Kidney epithelial cell (primary cell): ENCODE measurements around the gene MAP1S. TPM values are rescaled to one million over a fixed set of nuclear protein-coding genes. Genes with fewer than 3 reads are reported as not detected.
"Not testable (repeated sequence)": the region's sequence is repeated elsewhere in the genome, so short reads cannot be mapped to it uniquely, and the experiment has no call there.

ENCODE experiments used
- DNase-seq: peaks from one replicate; pipeline ENCODE4 v3.0.0-alpha.2; 2010; ENCODE audit warnings: low read depth
- H3K27me3 ChIP-seq: 2 replicates; pipeline ENCODE4 v1.6.0; 2011; ENCODE audit warnings: low read length; ENCODE audit not compliant: control insufficient read depth, insufficient read depth
- H3K36me3 ChIP-seq: 2 replicates; pipeline ENCODE4 v1.5.1; 2011; ENCODE audit warnings: low read length; ENCODE audit not compliant: control insufficient read depth, insufficient read depth
- H3K4me3 ChIP-seq: 2 replicates; pipeline ENCODE4 v1.5.1; 2011; ENCODE audit warnings: low read depth, mild to moderate bottlenecking, control low read depth, low read length
- total RNA-seq: library from RNA; depleted of rRNA; stranded (reverse); fragments of >200 nt; gene quantifications from 2 replicates; pipeline ENCODE4 v1.2.3, GENCODE V29; 2015
- TF ChIP-seq, protein P1 (sequence below): IDR thresholded peaks from 2 replicates; pipeline ENCODE4 v1.5.1; 2011; ENCODE audit warnings: mild to moderate bottlenecking, moderate library complexity, low read length, control low read depth, inconsistent platforms; ENCODE audit not compliant: insufficient read depth, poor library complexity, severe bottlenecking

MAP1S gene
- total RNA-seq, 1 donor from 2014 or later, result 43.1 TPM

DNA sequence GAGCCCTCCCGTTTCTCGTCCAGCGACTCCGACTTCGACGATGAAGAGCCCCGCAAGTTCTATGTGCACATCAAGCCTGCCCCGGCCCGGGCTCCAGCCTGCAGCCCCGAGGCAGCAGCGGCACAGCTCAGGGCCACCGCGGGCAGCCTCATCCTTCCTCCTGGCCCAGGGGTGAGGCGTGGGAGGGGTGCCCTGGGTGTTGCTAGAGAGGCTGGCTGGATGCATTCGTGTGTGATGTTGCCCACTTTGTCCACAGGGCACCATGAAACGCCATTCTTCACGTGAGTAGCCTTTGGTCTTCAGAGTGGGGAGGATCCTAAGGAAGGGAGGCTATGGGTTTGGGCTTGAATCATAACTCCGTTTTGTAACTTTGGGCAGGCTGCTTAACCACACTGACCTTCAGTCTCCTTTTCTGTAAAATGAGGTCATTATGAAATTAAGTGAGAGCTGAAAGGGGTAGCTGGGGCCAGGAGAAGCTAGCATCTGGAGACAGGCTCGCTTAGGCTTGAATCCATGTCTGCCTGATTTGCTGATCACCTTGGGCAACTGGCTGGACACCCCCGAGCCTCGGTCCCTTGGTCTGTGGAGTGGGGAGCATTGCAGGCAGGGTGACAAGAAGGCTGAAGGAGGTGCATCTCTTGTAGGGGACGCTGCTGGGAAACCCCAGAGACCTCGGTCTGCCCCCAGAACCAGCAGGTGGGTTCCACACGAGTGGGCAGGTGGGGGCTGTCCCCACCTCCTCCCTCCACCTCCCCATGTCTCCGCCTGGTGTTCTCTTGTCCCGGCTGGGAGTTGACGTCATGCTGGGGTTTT is 56.9 kb downstream of the MAP1S start:
- no peaks in the 10 kb centered on the region for H3K36me3 ChIP-seq
- DNase-seq, result no peak
- H3K4me3 ChIP-seq, result no peak overlapping the region
- TF ChIP-seq, protein P1, sequence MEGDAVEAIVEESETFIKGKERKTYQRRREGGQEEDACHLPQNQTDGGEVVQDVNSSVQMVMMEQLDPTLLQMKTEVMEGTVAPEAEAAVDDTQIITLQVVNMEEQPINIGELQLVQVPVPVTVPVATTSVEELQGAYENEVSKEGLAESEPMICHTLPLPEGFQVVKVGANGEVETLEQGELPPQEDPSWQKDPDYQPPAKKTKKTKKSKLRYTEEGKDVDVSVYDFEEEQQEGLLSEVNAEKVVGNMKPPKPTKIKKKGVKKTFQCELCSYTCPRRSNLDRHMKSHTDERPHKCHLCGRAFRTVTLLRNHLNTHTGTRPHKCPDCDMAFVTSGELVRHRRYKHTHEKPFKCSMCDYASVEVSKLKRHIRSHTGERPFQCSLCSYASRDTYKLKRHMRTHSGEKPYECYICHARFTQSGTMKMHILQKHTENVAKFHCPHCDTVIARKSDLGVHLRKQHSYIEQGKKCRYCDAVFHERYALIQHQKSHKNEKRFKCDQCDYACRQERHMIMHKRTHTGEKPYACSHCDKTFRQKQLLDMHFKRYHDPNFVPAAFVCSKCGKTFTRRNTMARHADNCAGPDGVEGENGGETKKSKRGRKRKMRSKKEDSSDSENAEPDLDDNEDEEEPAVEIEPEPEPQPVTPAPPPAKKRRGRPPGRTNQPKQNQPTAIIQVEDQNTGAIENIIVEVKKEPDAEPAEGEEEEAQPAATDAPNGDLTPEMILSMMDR, result no peak
- peaks cover 7% of the 10 kb centered on the region for H3K27me3 ChIP-seq

DNA sequence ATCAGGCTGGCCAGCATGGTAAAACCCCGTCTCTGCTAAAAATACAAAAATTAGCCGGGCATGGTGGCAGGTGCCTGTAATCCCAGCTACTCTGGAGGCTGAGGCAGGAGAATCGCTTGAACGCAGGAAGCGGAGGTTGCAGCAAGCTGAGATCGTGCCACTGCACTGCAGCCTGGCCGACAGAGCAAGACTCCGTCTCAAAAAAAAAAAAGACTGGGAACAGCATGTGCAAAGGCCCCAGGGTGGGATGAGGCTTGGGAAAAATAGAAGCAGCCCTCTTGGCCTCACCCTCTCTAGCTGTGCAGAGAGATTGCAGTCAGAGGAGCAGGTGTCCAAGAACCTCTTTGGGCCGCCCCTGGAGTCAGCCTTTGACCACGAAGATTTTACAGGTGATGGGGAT is 58.6 kb downstream of the MAP1S start:
- not testable (repeated sequence) for DNase-seq, H3K27me3 ChIP-seq, H3K4me3 ChIP-seq, H3K36me3 ChIP-seq

DNA sequence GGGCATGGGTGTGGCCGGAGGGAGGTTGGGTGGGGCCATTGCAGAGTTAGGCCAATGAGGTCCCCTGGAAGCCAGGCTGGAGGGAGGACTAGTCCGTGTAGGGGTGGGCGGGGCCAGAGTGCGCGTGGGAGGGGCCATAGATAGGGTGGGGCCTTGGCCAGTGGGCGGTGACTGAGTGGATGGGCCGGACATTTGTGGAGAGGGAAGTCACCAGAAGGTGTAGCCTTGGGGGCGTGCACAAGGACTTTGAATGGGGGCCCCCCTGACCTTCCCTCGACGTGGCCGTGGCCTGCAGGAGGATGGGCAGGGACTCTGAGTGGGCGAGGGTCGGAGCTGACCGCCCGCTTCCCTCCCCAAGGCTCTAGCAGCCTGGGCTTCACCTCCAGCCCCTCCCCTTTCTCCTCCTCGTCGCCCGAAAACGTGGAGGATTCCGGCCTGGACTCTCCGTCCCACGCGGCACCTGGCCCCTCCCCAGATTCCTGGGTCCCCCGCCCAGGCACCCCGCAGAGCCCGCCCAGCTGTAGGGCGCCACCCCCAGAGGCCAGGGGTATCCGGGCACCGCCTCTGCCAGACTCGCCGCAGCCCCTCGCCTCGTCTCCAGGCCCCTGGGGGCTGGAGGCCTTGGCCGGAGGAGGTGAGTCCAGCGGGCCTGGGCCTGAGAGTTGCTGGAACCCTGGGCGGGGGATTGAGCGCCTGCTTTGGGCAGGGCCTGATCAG is 59.1 kb downstream of the MAP1S start:
- Histone ChIP-seq H3K4me3 (peak overlapping the region; percentile 26), H3K36me3 (no peaks in the 10 kb centered on the region)

GRCh38 chr19:17778968-17779929 is 60.0 kb downstream of the MAP1S start:
- H3K27me3 ChIP-seq, result peaks cover 7% of the 10 kb centered on the region
- no peaks in the 10 kb centered on the region for H3K36me3 ChIP-seq
- H3K4me3 ChIP-seq, result peak overlapping the region; percentile 26
- DNase-seq, result no peak
- TF ChIP-seq, protein P1, result no peak

More for the DNA sequence above, 59.1 kb downstream of the MAP1S start:
- TF ChIP-seq, protein P1, result no peak
- no peak for DNase-seq
- peaks cover 7% of the 10 kb centered on the region for H3K27me3 ChIP-seq

DNA sequence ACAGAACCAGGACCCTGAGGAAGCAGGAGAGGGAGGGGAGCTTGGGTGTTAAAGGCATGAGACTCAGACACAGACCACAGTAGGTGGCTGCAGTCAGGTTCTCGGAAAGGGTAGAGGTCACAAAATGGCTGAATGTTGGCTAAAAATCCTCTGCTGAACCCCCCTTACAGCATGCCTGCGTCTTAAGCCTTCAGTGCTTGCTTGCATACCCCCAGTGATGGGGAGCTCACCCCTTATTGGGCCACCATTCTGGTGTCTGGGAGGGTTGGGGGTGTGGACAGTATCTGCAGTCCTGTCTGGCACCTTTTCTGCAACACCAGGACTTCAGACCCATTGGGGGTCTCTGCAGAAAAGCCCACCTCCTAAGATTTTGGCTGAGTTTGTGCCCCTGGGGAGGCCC is 61.5 kb downstream of the MAP1S start:
- TF ChIP-seq, protein P1, result no peak
- DNase-seq, result no peak
- H3K36me3 ChIP-seq, result no peaks in the 10 kb centered on the region
- H3K27me3 ChIP-seq, result peaks cover 7% of the 10 kb centered on the region
- no peak overlapping the region for H3K4me3 ChIP-seq

DNA sequence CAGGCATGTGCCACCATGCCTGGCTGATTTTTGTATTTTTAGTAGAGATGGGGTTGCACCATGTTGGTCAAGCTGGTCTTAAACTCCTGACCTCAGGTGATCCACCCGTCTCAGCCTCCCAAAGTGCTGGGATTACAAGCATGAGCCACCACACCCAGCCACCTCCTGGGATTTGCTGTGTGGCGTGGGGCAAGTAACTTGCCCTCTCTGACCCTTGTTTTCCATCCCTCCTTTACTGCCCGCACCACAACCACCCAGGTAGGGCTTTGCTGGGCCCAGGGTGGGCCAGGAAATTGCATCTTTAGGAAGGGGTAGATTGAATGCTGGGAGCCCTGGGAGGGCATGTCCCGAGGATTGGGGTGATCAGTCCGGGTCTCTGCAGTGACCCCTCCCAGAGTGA is 64.4 kb downstream of the MAP1S start:
- H3K36me3 ChIP-seq, H3K27me3 ChIP-seq, H3K4me3 ChIP-seq, DNase-seq: not testable (repeated sequence)

Other genes with a start within 250 kb of the MAP1S start
- 5.7 and 9.1 TPM in 2 replicates for gene SLC27A1, start 249.0 kb upstream of the MAP1S start, total RNA-seq
- gene PGLS, start 207.8 kb upstream of the MAP1S start, total RNA-seq, result 128 and 146 TPM in 2 replicates
- gene COLGALT1, start 163.8 kb upstream of the MAP1S start, total RNA-seq, result 68.4 and 76.1 TPM in 2 replicates
- gene UNC13A, start 31.1 kb upstream of the MAP1S start, total RNA-seq, result 0.27 and 2.0 TPM in 2 replicates
- gene FCHO1, start 32.0 kb downstream of the MAP1S start, total RNA-seq, result 1.5 and 3.8 TPM in 2 replicates
- 11.5 and 13.6 TPM in 2 replicates for gene B3GNT3, start 75.7 kb downstream of the MAP1S start, total RNA-seq
- gene INSL3, start 102.0 kb downstream of the MAP1S start, total RNA-seq, result not detected in 2 replicates
- gene JAK3, start 128.5 kb downstream of the MAP1S start, total RNA-seq, result 8.9 and 11.0 TPM in 2 replicates
- gene RPL18A, start 140.4 kb downstream of the MAP1S start, total RNA-seq, result 2,478 and 2,480 TPM in 2 replicates
- gene SLC5A5, start 152.5 kb downstream of the MAP1S start, total RNA-seq, result 0.13 TPM in 1 of 2 replicates, not detected in the other
- 104 and 118 TPM in 2 replicates for gene CCDC124, start 213.5 kb downstream of the MAP1S start, total RNA-seq
- 2.3 and 4.7 TPM in 2 replicates for gene KCNN1, start 247.6 kb downstream of the MAP1S start, total RNA-seq